NCI-H2196 (cell line): ENCODE measurements around the gene SREK1IP1.

ENCODE experiments used
- DNase-seq: peaks from one replicate; lab custom pipeline; 2025; ENCODE audit not compliant: unreplicated experiment; lab: John Stamatoyannopoulos, UW

The SREK1IP1 gene

GRCh38 chr5:64768358-64769312 lies at the start of gene SREK1IP1, which contains the start of gene CWC27:
Gene SREK1IP1, minus strand, starts transcription at chr5:64768691. Its CDS starts 174 bp downstream, at chr5:64768517.
Gene CWC27, plus strand, starts transcription at chr5:64768930. Its CDS starts 217 bp downstream, at chr5:64769147.
- peak; percentile 63 for DNase-seq

- DNase-seq, result no peak
These were observed 49.8 kb upstream of the SREK1IP1 start for GRCh38 chr5:64818245-64818644.

- no peak for DNase-seq
These were observed 45.6 kb upstream of the SREK1IP1 start for GRCh38 chr5:64814073-64814472.

- DNase-seq, result peak; percentile 5
These were observed 42.7 kb upstream of the SREK1IP1 start for GRCh38 chr5:64811050-64811640.

- DNase-seq, result no peak
These were observed 39.0 kb upstream of the SREK1IP1 start for GRCh38 chr5:64807520-64807919.

- DNase-seq, result no peak
These were observed 38.0 kb upstream of the SREK1IP1 start for GRCh38 chr5:64806537-64806936.

GRCh38 chr5:64800926-64801325 lies 32.4 kb upstream of the SREK1IP1 start:
- DNase-seq, result no peak

GRCh38 chr5:64796301-64796700 lies 27.8 kb upstream of the SREK1IP1 start:
- DNase-seq, result no peak

- no peak for DNase-seq
These were observed 25.7 kb upstream of the SREK1IP1 start for GRCh38 chr5:64794053-64794770.

GRCh38 chr5:64792469-64792868 lies 24.0 kb upstream of the SREK1IP1 start:
- no peak for DNase-seq

GRCh38 chr5:64790210-64790609 lies 21.7 kb upstream of the SREK1IP1 start:
- DNase-seq, result no peak

GRCh38 chr5:64789457-64789856 lies 21.0 kb upstream of the SREK1IP1 start:
- no peak for DNase-seq

- no peak for DNase-seq
These were observed 19.7 kb upstream of the SREK1IP1 start for GRCh38 chr5:64788156-64788555.

GRCh38 chr5:64786372-64786771 lies 17.9 kb upstream of the SREK1IP1 start:
- no peak for DNase-seq

GRCh38 chr5:64784451-64785025 lies 16.0 kb upstream of the SREK1IP1 start:
- peak; percentile 57 for DNase-seq

GRCh38 chr5:64775291-64775690 lies 6.8 kb upstream of the SREK1IP1 start:
- no peak for DNase-seq

GRCh38 chr5:64773533-64773932 lies 5.0 kb upstream of the SREK1IP1 start:
- DNase-seq, result no peak

- no peak for DNase-seq
These were observed 3.2 kb upstream of the SREK1IP1 start for GRCh38 chr5:64771736-64772135.

- no peak for DNase-seq
These were observed 1.4 kb upstream of the SREK1IP1 start for GRCh38 chr5:64769855-64770254.

- no peak for DNase-seq
These were observed 533 bp downstream of the SREK1IP1 start for GRCh38 chr5:64767959-64768357.

- DNase-seq, result no peak
These were observed 1.6 kb downstream of the SREK1IP1 start for GRCh38 chr5:64766941-64767340.
